Measurements from ENCODE around the gene CRKL.

GRCh38 chr22:20964090-20964798 lies 47.0 kb downstream of the CRKL start:
- TF ChIP-seq CTCF (conservative IDR thresholded peaks at IDR 0.05; ENCODE audit: low read length) (no peak), EZH2phosphoT487 (IDR thresholded peaks at IDR 0.05; ENCODE audit: borderline replicate concordance) (no peak)

All from Loucy (cell line).